Stimulated activated CD4-positive, alpha-beta T cell treated with anti-CD3 and anti-CD28 coated beads, Interleukin-4, amount 100 ng/mL, for 48 hours (primary cell): ENCODE data around the gene POLR3B.
"Not testable (repeated sequence)": the region's sequence is repeated elsewhere in the genome, so short reads cannot be mapped to it uniquely, and the experiment has no call there.

ENCODE experiments used
- DNase-seq, 2 donors: peaks; one replicate each; pipeline ENCODE4 v3.0.0-alpha.2; 2020; ENCODE audit warnings: low read depth in 2 of 2

The POLR3B gene

DNA sequence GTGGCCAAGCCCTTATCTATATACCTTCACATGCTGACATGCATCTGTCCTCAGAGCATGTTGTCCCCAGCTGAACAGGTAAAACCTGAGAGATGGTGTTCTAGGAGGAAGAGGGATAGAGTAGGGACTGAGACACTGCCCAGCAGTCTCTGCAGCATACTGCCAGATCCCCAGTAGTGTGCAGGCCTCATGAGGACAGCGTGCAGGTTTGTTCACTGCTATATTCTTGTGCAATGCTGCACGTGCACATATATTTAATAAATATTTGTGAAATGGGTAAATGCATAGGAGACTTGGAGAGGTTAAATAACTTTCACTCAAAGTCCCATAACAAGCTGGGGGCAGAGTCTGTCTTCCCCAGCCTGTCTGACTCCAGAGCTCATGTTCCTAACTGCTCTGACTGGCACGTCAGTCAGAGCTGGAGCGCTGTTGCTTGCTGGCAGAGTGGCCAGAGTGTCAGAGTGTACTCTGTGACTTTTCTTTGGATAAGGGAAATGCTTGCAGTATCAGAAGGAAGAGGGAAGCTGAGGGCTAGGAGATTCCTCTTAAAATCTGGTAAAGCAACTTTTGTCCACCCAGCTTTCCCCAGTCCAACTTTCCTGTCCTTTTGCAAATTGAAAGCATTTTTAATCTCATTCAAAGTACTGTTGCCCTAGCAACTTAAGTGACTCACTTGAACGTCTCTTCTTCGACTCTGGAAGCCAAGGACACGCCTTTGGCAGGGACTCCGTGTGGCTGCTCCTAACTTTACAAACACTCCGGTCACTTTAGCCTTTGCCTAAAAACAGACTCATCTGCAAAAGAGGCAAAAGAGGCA, 14.9 kb upstream of the POLR3B start:
- DNase-seq: no peak

- no peak for DNase-seq
Measured at GRCh38 chr12:106343214-106343528, 14.4 kb upstream of the POLR3B start.

GRCh38 chr12:106344131-106344530, 13.4 kb upstream of the POLR3B start:
- no peak for DNase-seq

DNA sequence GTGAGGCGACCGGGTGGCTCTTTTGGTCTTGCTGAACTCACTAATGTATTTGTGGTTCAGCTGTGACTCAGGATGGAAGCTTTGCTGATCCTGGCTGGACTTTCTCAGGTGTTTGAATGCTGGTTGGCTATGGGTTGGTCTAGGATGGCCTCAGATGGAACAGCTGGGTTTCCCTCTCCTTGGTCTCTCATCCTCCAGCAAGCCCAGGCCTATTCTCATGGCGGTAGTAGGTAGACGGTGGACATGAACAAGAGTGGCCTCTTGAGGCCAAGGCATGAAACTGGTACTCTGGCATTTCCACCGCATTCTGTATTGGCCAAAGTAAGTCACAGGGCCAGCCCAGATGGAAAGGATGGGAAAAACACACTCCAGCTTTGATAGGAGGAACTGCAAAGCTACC, 11.8 kb upstream of the POLR3B start:
- no peak for DNase-seq

DNA sequence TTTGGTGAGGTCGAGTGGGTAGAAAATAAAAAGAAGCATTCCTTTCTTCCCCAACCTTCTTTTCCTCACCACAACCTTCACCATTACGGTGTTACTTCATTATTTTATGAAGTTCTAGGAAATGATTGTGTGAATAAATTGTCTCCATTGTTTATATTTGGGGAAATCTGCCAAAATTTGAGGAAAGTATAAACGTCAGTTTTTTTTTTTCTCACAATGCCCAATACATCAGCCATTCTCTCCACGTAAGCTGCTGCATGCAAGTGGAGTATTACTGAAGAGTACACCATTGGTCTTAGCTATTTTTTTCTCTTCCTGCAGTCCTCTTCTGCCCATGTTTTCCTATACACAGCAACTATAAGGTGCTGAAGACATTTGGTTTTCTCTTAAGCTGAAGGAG, 9.1 kb upstream of the POLR3B start:
- DNase-seq: no peak

DNA sequence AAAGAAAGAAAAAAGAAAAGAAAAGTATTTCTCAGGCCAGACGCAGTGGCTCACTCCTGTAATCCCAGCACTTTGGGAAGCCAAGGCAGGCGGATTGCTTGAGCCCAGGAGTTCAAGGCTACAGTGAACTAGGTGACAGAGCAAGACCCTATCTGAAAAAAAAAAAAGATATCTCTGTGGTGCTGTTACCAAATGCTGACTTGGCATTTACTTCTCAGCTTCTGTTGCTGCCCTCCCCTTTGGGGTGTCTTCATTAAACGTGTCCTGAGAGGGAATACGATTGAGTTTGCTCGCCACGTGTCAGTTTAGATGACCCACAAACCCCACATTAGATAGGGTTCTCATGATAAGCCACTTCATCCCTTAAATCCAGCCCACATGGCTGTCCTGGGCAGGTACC, 4.4 kb upstream of the POLR3B start:
- no peak for DNase-seq

DNA sequence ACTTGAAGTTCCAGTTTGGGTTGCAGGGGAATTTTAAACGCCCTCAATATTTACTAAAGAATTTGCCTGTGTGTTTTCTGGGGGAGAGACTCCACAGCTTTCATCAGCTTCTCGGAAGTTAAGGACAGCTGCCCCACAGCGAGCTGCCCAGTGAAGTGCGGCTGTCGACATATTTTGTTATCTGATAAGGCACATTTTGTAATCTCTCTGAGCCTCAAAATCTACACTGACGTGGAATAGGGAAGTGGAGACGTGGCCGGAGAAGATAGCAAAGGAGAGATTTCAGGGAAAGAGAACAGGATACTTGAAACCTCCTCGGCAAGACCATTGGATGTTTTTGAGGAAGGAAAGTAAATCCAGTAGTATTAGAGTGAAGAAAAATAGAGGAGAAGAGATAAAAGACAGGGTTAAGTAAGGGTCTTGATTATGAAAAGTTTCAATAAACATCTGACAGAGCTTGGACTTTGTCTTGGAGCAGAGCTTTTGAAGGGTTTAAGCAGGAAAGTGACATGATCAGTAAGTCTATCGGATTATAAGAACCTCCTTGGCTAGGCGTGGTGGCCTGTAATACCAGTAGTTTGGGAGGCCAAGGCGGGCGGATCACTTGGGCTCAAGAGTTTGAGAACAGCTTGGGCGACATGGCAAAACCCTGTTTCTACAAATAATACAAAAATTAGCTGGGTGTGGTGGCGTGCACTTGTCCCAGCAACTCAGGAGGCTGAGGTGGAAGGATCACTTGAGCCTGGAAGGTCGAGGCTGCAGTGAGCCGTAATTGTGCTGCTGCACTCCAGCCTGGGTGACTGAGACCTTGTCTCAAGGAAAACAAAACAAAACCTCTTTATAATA, 1.1 kb downstream of the POLR3B start:
- DNase-seq: no peak

GRCh38 chr12:106359646-106360399, 2.3 kb downstream of the POLR3B start:
- no peak for DNase-seq

GRCh38 chr12:106360400-106360994, 2.9 kb downstream of the POLR3B start:
- DNase-seq: no peak

DNA sequence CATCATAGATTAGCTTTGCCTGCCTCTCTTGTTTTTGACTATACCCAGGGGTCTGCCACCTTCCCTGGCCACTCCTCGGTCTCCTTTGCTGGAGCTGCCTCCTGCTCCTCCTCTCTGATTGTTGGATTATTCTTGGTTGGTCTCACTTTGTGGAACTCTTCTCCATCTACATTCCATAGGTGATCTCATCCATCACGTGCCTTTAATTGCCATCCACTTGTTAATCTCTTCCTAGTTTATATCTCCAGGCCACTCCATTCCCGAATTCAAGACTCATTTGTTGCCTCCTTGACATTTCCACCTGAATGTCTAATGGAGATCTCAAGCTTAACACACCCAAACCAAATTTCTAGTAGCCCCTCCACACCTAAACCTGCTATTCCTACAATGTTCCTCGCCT, 5.4 kb downstream of the POLR3B start:
- no peak for DNase-seq

GRCh38 chr12:106364261-106364660, 6.7 kb downstream of the POLR3B start:
- no peak for DNase-seq

GRCh38 chr12:106369624-106370346, 12.2 kb downstream of the POLR3B start:
- no peak for DNase-seq

DNA sequence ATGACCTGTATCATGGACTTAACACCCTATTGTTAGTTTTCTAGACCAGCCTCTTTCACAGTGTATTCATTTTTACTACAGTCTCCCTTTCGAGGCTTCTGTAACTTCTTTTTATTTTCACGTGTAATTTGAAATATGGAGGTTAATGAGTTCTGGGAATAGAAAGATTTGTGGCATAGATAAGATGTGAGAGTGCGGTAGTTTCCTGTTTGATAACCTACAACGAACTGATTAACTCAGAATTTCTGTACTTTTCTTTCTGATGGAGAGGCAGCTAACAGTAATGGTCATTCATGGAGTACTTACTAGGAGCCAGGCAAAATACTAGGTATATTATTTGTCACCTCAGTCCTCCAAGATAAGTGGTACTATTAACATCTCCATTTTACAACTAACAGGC, 21.2 kb downstream of the POLR3B start:
- DNase-seq: no peak

DNA sequence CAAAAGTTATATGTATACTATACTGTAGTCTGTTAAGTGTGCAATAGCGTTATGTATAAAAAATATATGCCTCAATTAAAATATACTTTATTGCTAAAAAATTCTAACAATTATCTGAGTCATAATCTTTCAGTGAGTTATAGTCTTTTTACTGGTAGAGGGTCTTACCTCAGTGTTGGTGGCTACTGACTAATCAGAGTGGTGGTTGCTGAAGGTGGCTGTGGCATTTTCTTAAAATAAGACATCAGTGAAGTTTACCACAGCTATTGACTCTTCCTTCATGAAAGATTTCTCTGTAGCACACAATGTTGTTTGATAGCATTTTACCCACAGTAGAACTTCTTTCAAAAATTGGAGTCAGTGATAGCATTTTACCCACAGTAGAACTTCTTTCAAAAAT, 23.4 kb downstream of the POLR3B start:
- no peak for DNase-seq

GRCh38 chr12:106381866-106382265, 24.3 kb downstream of the POLR3B start:
- DNase-seq: not testable (repeated sequence)

DNA sequence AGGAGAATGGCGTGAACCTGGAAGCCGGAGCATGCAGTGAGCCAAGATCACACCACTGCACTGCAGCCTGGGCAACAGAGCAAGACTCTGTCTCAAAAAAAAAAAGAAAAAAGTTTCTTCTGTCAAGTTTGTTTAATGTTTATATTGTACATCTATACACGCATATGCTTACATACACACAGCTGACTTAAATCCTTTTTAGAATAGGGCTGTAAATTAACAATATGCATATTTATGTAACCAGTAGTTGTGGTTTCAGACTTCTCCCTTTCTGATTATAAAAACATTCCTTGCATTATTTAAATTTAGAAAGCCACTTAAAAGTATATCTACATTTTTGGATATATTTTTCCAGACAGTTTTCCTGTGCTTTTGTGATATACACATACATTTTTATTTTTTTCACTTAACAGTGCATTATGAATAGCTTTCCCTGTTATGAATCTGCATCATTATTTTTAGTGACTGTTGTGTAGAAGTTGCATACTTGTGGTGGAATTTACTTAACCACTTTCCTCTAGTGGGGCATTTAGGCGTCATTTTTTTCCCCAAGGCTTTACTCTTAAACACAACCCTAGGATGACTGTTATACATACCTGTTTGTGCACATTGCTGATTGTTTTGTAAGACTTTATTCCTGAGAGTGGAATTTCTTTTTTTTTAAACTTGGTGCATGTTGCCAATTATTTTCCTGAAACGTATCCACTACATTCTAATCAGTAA, 29.4 kb downstream of the POLR3B start:
- DNase-seq: no peak

- no peak for DNase-seq
Measured at GRCh38 chr12:106387848-106388377, 30.4 kb downstream of the POLR3B start.

DNA sequence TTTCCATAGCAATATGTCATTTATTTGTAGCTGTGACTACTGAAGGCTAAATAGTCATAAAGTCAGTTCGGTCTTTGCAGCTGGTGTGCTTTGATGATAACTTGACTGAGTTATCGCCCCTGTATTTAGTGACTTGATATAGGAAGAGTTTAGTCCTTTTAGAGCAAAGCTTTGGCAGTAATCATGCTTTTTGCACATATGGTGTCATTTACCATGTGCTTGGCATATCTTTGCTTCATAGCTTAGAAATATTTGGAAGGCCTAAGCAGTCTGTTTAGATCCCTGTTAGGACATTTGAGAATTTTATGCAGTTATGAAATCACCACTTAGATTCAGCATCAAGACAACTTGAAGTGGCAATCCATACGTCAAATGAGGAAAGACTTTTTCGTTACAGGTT, 31.6 kb downstream of the POLR3B start:
- DNase-seq: no peak

GRCh38 chr12:106392759-106393158, 35.2 kb downstream of the POLR3B start:
- DNase-seq: no peak

- no peak for DNase-seq
Measured at GRCh38 chr12:106409878-106410277, 52.3 kb downstream of the POLR3B start.
